GM20431 (cell line): Measurements from ENCODE around the gene USP17L19.
"Not testable (repeated sequence)": the region's sequence is repeated elsewhere in the genome, so short reads cannot be mapped to it uniquely, and the experiment has no call there.

Experiments used
- in situ Hi-C: fragments of 300-500 bp; cut with MseI, MboI; formaldehyde crosslinking; loops from one replicate; pipeline ENCODE4 v1.15.0; 2020; ENCODE audit warnings: low sequenced_read_pairs; ENCODE audit not compliant: unreplicated experiment

USP17L19 gene

DNA sequence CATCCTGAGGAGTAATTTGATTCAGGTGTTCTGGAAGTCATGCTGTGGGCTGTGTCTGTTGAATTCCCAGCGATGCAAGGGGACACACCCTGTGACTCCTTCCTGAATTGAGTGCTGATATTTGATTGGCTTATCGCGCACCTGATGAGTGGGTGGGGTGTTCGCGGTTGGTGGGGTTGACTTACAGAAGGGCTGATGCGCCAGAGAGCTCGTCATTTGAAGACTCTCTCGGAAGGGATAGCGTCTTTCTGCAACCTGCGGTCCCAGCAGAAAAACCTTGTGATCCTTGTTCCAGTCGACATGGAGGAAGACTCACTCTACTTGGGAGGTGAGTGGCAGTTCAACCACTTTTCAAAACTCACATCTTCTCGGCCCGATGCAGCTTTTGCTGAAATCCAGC, at the start of gene USP17L19:
Gene USP17L19 (plus strand): TSS at position 301 of the 400 bp plus-strand sequence. CDS start 0 bp downstream, at position 301.
- in situ Hi-C loops: not testable (repeated sequence)

DNA sequence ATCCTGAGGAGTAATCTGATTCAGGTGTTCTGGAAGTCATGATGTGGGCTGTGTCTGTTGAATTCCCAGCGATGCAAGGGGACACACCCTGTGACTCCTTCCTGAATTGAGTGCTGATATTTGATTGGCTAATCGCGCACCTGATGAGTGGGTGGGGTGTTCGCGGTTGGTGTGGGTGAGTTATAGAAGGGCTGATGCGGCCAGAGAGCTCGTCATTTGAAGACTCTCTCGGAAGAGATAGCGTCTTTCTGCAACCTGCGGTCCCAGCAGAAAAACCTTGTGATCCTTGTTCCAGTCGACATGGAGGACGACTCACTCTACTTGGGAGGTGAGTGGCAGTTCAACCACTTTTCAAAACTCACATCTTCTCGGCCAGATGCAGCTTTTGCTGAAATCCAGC, 42.8 kb upstream of the USP17L19 start, which contains the start of gene USP17L10:
Gene USP17L10 (plus strand): TSS at position 301 of the 400 bp plus-strand sequence. CDS start 0 bp downstream, at position 301.
- in situ Hi-C loops: not testable (repeated sequence)

DNA sequence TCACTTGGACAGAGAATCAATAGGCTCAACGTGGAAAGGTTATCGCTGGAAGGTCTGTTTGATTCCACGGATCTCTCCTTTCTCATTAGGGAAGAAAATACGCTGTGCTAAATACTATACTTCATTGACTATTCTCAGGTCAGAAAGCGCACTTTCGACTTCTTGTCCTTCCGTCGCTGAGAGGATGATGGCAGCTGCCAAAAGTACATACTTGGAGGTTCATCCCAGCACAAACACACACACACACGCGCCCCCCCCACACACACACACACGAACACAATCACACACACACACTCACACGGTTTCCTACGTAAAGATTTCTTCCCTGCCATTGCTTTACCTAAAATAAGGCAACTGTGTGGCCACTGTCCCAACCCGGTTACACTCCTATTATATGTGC, 38.5 kb upstream of the USP17L19 start:
- in situ Hi-C loops: not testable (repeated sequence)

GRCh38 chr4:9215105-9215504, 38.1 kb upstream of the USP17L19 start, which contains the start of gene USP17L11:
Gene USP17L11, plus strand, starts transcription at chr4:9215405. Its CDS starts 0 bp downstream, at chr4:9215405.
- in situ Hi-C loops: not testable (repeated sequence)

DNA sequence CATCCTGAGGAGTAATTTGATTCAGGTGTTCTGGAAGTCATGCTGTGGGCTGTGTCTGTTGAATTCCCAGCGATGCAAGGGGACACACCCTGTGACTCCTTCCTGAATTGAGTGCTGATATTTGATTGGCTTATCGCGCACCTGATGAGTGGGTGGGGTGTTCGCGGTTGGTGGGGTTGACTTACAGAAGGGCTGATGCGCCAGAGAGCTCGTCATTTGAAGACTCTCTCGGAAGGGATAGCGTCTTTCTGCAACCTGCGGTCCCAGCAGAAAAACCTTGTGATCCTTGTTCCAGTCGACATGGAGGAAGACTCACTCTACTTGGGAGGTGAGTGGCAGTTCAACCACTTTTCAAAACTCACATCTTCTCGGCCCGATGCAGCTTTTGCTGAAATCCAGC, 33.3 kb upstream of the USP17L19 start, which contains the start of gene USP17L12:
Gene USP17L12 (plus strand): TSS at position 301 of the 400 bp plus-strand sequence. CDS start 0 bp downstream, at position 301.
- in situ Hi-C loops: not testable (repeated sequence)

- in situ Hi-C loops: not testable (repeated sequence)
These were observed 28.6 kb upstream of the USP17L19 start, which contains the start of gene USP17L13 for GRCh38 chr4:9224596-9224995. Gene USP17L13, plus strand, starts transcription at chr4:9224896. Its CDS starts 0 bp downstream, at chr4:9224896.

DNA sequence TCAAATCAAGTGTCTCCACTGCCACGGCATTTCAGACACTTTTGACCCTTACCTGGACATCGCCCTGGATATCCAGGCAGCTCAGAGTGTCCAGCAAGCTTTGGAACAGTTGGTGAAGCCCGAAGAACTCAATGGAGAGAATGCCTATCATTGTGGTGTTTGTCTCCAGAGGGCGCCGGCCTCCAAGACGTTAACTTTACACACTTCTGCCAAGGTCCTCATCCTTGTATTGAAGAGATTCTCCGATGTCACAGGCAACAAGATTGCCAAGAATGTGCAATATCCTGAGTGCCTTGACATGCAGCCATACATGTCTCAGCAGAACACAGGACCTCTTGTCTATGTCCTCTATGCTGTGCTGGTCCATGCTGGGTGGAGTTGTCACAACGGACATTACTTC, 22.9 kb upstream of the USP17L19 start:
- in situ Hi-C loops: not testable (repeated sequence)

DNA sequence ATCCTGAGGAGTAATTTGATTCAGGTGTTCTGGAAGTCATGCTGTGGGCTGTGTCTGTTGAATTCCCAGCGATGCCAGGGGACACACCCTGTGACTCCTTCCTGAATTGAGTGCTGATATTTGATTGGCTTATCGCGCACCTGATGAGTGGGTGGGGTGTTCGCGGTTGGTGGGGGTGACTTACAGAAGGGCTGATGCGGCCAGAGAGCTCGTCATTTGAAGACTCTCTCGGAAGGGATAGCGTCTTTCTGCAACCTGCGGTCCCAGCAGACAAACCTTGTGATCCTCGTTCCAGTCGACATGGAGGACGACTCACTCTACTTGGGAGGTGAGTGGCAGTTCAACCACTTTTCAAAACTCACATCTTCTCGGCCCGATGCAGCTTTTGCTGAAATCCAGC, 19.1 kb upstream of the USP17L19 start, which contains the start of gene USP17L15:
Gene USP17L15 (plus strand): TSS at position 301 of the 400 bp plus-strand sequence. CDS start 0 bp downstream, at position 301.
- in situ Hi-C loops: not testable (repeated sequence)

- in situ Hi-C loops: not testable (repeated sequence)
These were observed 14.7 kb upstream of the USP17L19 start for GRCh38 chr4:9238461-9238860.

GRCh38 chr4:9243579-9243978, 9.6 kb upstream of the USP17L19 start, which contains the start of gene USP17L17:
Gene USP17L17, plus strand, starts transcription at chr4:9243879. Its CDS starts 0 bp downstream, at chr4:9243879.
- in situ Hi-C loops: not testable (repeated sequence)

DNA sequence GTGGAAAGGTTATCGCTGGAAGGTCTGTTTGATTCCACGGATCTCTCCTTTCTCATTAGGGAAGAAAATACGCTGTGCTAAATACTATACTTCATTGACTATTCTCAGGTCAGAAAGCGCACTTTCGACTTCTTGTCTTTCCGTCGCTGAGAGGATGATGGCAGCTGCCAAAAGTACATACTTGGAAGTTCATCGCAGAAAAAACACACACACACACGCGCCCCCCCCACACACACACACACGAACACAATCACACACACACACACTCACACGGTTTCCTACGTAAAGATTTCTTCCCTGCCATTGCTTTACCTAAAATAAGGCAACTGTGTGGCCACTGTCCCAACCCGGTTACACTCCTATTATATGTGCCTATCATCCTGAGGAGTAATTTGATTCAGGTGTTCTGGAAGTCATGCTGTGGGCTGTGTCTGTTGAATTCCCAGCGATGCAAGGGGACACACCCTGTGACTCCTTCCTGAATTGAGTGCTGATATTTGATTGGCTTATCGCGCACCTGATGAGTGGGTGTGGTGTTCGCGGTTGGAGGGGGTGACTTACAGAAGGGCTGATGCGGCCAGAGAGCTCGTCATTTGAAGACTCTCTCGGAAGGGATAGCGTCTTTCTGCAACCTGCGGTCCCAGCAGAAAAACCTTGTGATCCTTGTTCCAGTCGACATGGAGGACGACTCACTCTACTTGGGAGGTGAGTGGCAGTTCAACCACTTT, 5.1 kb upstream of the USP17L19 start, which contains the start of gene USP17L18:
Gene USP17L18 (plus strand): TSS at position 678 of the 728 bp plus-strand sequence. CDS start 0 bp downstream, at position 678.
- in situ Hi-C loops: not testable (repeated sequence)

DNA sequence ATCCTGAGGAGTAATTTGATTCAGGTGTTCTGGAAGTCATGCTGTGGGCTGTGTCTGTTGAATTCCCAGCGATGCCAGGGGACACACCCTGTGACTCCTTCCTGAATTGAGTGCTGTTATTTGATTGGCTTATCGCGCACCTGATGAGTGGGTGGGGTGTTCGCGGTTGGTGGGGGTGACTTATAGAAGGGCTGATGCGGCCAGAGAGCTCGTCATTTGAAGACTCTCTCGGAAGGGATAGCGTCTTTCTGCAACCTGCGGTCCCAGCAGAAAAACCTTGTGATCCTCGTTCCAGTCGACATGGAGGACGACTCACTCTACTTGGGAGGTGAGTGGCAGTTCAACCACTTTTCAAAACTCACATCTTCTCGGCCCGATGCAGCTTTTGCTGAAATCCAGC, 4.6 kb downstream of the USP17L19 start, which contains the start of gene USP17L20:
Gene USP17L20 (plus strand): TSS at position 301 of the 400 bp plus-strand sequence. CDS start 0 bp downstream, at position 301.
- in situ Hi-C loops: not testable (repeated sequence)

- in situ Hi-C loops: not testable (repeated sequence)
These were observed 9.4 kb downstream of the USP17L19 start, which contains the start of gene USP17L21 for GRCh38 chr4:9262572-9262971. Gene USP17L21, plus strand, starts transcription at chr4:9262872. Its CDS starts 0 bp downstream, at chr4:9262872.

- in situ Hi-C loops: not testable (repeated sequence)
These were observed 14.1 kb downstream of the USP17L19 start, which contains the start of gene USP17L22 for GRCh38 chr4:9267319-9267718. Gene USP17L22, plus strand, starts transcription at chr4:9267619. Its CDS starts 0 bp downstream, at chr4:9267619.

- in situ Hi-C loops: not testable (repeated sequence)
These were observed 18.5 kb downstream of the USP17L19 start for GRCh38 chr4:9271719-9272118.
